IPS-11a (cell line): Measurements from ENCODE around the gene COL11A1.
"Not testable (repeated sequence)": the region's sequence is repeated elsewhere in the genome, so short reads cannot be mapped to it uniquely, and the experiment has no call there.

Source experiments
- H3K4me3 ChIP-seq: one replicate; pipeline ENCODE4 v1.5.1; 2013; ENCODE audit warnings: low read depth, low read length, control low read depth

COL11A1 gene

DNA sequence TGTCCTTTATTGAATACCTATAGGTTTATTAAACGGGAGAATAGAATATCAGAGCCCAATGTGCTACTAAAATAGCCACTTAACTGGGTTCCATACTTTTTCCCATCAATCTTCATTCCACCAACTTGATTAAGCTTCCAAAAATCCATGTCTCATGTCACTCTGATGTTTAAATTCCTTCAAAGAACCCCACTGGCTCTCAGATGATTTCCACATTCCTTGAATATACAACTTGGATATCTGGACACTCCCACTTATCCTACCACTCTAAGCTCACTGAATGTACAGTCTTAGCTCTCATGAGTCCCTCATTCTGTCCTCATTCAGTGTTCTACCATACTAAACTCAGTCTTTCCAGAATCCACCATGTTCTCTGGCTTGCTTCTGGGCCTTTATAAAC, 21.1 kb downstream of the COL11A1 start:
- H3K4me3 ChIP-seq = no peak overlapping the region

GRCh38 chr1:103084181-103084580, 24.1 kb downstream of the COL11A1 start:
- H3K4me3 ChIP-seq = no peak overlapping the region

- no peak overlapping the region for H3K4me3 ChIP-seq
Measured at GRCh38 chr1:103075316-103076000, 32.9 kb downstream of the COL11A1 start.

GRCh38 chr1:103074224-103074623, 34.1 kb downstream of the COL11A1 start:
- no peak overlapping the region for H3K4me3 ChIP-seq

DNA sequence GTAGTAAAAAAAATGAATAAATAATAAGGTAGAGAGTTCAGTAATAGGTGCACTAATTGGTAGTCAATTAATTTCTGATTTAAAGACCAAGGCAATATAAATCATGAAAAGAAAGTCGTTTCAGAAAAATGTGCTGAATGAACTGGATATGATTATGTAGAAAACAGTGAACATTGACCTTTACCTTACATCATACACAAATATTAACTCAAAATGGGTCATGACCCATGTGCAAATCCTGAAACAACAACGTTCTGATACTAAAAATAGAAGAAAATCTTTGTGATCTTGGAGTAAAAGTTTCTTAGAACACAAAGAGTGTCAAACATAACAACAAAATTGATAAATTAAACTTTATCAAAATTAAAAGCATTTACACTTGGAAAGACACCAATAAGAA, 39.1 kb downstream of the COL11A1 start:
- no peak overlapping the region for H3K4me3 ChIP-seq

- no peak overlapping the region for H3K4me3 ChIP-seq
Measured at GRCh38 chr1:103063921-103064320, 44.4 kb downstream of the COL11A1 start.

- H3K4me3 ChIP-seq = no peak overlapping the region
Measured at GRCh38 chr1:103058391-103058790, 49.9 kb downstream of the COL11A1 start.

DNA sequence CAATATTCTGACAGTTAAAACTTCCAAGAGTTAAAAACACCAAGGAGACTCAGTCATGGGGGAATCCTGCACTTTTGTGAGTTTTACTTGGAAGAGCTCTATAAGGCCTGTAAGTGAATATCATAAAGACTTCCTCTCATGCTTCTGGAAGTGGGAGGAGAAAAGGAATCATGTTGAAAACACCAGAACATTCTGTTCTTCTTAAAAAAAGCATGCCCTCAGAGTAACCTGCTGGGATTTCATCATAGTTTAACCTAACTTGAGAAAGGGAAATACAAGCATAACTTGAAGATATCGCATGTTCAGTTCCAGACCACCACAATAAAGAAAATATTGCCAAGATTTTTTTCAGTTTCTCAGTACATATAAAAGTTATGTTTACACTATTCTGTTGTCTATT, 51.9 kb downstream of the COL11A1 start:
- H3K4me3 ChIP-seq = no peak overlapping the region

GRCh38 chr1:103028110-103028509, 80.2 kb downstream of the COL11A1 start:
- H3K4me3 ChIP-seq = not testable (repeated sequence)

DNA sequence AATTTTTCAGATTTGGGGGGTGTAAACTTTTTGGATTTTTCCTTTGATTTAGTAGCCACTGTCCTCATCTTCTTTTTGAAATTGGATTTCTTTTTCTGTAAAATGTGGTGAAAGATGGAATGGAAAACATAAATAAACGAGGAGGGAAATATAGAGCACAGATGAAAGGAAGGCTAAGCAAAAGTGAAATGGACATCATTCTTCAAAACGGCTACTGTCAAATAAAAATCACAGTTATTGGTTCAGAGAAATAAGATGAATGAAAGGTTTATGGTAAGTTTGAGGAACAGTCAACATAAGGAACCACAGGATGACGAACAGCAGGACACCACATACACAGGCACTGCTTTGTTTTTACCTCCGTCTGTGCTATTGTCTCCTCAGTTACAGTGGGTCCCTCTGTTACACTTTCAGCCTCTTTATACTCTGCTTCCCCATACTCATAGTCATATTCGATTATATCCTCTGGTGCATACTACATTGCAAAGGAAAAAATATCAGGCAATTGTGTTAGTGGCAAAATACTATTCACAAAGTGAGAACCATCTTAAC, 82.4 kb downstream of the COL11A1 start:
- H3K4me3 ChIP-seq = no peak overlapping the region

- no peak overlapping the region for H3K4me3 ChIP-seq
Measured at GRCh38 chr1:103024051-103024450, 84.3 kb downstream of the COL11A1 start.

- H3K4me3 ChIP-seq = no peak overlapping the region
Measured at GRCh38 chr1:103002005-103002404, 106.3 kb downstream of the COL11A1 start.

- no peak overlapping the region for H3K4me3 ChIP-seq
Measured at GRCh38 chr1:102978874-102979273, 129.4 kb downstream of the COL11A1 start.

GRCh38 chr1:102977292-102977691, 131.0 kb downstream of the COL11A1 start:
- no peak overlapping the region for H3K4me3 ChIP-seq

GRCh38 chr1:102970496-102971078, 137.7 kb downstream of the COL11A1 start:
- H3K4me3 ChIP-seq = no peak overlapping the region

GRCh38 chr1:102967786-102968185, 140.5 kb downstream of the COL11A1 start:
- H3K4me3 ChIP-seq = no peak overlapping the region

DNA sequence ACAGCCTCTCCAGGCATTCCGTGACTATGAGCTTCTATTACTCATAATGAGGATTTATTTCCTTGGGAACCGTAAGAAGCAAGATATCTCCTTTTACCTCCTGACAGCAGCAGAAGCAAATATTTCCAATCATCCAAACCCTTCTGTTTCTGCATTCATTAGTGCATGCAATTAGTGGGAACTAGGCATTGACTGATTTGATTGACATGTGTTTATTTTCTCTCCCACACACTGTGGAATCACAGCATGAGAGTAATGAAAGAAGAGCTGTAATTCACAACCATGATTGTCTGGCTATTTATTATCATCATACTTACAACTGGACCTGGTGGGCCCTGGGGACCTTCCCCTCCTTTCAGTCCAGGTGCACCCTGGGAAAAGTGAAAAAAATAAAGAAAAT, 146.8 kb downstream of the COL11A1 start:
- no peak overlapping the region for H3K4me3 ChIP-seq

- no peak overlapping the region for H3K4me3 ChIP-seq
Measured at GRCh38 chr1:102954576-102954975, 153.7 kb downstream of the COL11A1 start.

DNA sequence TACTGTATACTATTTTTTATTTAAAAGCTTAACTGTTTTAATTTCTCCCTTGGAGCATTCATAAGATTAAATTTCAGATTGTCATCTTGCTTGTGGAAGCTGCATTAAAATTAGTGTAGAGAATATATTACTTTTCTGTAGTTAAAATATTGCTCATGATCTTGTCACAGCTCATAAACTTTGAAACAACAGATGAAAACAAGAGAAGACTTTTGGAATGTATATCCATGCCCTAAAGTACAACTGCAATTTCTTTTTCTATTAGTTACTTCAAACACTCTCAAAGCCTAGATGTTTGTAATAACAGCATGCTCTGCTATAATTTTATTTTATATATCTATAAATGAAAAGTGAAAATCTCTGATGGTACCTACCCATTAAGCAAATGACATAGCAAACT, 155.9 kb downstream of the COL11A1 start:
- no peak overlapping the region for H3K4me3 ChIP-seq

DNA sequence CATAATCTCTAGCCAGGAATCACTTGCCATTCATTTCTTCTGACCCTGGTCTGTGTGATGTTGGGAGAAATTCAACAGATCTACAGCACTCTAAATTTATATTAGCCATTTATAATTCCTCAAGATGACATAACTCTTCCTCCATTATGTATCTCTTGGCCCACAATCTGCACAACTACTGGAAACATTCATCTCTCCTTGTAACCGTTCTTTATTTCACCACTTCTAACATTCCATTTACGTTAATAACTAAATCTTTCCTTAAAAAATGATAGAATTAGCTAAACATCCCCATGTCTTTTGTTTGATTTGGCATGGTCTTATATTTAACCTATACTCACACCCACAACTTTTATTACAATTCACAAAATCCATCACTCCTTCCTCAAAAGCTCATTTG, 166.0 kb downstream of the COL11A1 start:
- H3K4me3 ChIP-seq = no peak overlapping the region

- H3K4me3 ChIP-seq = no peak overlapping the region
Measured at GRCh38 chr1:102941366-102941947, 166.9 kb downstream of the COL11A1 start.

DNA sequence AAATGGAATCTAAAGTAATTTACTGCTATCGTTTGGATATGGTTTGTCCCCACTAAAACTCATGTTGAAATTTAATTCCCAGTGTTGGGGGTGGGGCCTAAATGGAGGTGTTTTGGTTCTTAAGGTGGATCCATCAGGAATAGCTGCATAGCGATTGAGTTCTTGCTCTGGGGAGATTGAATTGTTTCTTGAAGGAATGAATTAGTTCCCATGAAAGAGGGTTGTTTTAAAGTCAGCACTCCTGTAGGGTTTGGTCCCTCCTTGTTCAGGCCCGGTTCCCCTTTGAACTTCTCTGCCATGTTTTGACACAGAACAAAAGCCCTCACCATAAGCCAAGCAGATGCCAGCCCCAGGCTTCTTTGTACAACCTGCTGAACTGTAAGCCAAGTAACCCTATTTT, 170.9 kb downstream of the COL11A1 start:
- H3K4me3 ChIP-seq = no peak overlapping the region
